Measurements from ENCODE around the gene FAM20A.
"Not testable (repeated sequence)": the region's sequence is repeated elsewhere in the genome, so short reads cannot be mapped to it uniquely, and the experiment has no call there.

FAM20A gene

DNA sequence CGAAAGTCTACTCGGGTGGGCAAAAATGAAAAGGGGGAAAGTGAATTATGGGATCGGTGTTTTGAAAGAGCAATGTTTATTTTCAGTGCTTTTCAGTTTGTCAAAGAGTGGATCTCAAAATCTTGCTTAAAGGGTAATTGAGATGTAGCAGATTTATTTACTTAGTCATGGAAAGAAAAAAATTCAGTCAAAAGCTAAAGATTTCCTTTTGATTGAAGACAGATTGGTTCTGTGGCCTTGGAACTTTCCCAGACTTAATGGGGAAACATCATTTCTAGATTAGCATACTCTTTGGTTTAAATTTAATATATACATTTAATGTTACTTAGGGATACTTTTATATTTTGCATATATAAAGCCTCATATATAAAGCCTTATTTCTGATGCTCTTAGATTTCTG, 68.3 kb downstream of the FAM20A start:
- no peak overlapping the region for H3K4me3 ChIP-seq (replicated peaks; ENCODE audit: low read depth, low read length)
- TF ChIP-seq, protein P1, sequence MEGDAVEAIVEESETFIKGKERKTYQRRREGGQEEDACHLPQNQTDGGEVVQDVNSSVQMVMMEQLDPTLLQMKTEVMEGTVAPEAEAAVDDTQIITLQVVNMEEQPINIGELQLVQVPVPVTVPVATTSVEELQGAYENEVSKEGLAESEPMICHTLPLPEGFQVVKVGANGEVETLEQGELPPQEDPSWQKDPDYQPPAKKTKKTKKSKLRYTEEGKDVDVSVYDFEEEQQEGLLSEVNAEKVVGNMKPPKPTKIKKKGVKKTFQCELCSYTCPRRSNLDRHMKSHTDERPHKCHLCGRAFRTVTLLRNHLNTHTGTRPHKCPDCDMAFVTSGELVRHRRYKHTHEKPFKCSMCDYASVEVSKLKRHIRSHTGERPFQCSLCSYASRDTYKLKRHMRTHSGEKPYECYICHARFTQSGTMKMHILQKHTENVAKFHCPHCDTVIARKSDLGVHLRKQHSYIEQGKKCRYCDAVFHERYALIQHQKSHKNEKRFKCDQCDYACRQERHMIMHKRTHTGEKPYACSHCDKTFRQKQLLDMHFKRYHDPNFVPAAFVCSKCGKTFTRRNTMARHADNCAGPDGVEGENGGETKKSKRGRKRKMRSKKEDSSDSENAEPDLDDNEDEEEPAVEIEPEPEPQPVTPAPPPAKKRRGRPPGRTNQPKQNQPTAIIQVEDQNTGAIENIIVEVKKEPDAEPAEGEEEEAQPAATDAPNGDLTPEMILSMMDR (IDR thresholded peaks at IDR 0.05; ENCODE audit: low read depth, low read length, missing control alignments) = no peak
- no peak for DNase-seq (ENCODE audit: extremely low read depth, low read depth)

DNA sequence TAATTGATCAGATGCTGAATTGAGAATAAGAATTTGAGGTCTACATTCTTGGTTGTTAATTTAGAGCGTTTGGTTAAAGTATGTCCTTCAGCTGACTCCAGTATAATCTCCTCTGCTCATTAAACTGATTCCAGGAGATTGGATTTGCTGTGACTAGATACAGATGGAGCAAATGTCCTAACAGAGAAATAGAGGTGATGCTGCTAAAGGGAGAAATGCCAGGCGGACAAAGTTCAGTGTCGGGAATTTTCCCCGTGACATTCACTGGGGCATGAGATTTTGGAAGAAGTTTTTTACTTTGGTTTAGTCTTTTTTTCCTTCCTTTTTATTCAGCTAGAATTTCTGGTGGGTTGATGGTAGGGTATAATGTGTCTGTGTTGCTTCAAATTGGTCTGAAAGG, 69.9 kb downstream of the FAM20A start:
- DNase-seq (ENCODE audit: extremely low read depth, low read depth) = no peak
- no peak overlapping the region for H3K4me3 ChIP-seq (replicated peaks; ENCODE audit: low read depth, low read length)
- TF ChIP-seq, protein P1 (IDR thresholded peaks at IDR 0.05; ENCODE audit: low read depth, low read length, missing control alignments) = no peak

DNA sequence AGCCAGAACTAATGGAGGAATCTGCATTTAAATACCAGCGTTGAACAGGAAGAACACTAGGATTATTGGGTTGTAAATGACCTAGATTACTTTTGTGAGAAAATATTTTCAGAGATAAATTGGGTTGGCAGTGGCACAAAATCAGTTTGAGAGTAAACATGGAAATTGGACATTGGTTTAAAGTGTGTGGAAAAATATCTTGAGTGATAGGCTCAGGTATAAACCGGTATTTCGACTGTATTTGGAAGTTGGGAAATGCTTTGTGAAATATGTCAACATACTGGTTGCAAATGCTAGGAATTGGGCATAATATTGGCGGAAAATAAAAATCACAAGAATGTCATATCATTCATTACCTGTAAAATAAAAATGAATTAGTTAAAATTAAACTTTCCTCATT, 73.9 kb downstream of the FAM20A start:
- DNase-seq (ENCODE audit: extremely low read depth, low read depth) = no peak
- no peak overlapping the region for H3K4me3 ChIP-seq (replicated peaks; ENCODE audit: low read depth, low read length)
- TF ChIP-seq, protein P1 (IDR thresholded peaks at IDR 0.05; ENCODE audit: low read depth, low read length, missing control alignments) = no peak

DNA sequence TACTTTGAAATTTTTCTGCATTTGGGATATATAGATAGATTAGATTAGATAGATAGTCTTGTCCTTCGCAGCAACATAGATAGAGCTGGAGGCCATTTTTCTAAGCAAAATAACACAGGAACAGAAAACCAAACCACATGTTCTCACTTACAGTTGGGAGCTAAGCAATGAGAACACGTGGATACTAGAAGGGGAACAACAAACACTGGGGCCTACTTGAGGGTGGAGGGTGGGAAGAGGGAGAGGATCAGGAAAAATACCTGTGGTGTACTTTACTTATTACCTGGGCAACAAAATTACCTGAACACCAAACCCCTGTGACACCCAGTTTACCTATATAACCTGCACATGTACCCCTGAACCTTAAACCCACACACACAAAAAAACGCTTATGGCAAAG, 74.6 kb downstream of the FAM20A start:
- no peak for DNase-seq (ENCODE audit: extremely low read depth, low read depth)
- no peak overlapping the region for H3K4me3 ChIP-seq (replicated peaks; ENCODE audit: low read depth, low read length)
- TF ChIP-seq, protein P1 (IDR thresholded peaks at IDR 0.05; ENCODE audit: low read depth, low read length, missing control alignments) = no peak

DNA sequence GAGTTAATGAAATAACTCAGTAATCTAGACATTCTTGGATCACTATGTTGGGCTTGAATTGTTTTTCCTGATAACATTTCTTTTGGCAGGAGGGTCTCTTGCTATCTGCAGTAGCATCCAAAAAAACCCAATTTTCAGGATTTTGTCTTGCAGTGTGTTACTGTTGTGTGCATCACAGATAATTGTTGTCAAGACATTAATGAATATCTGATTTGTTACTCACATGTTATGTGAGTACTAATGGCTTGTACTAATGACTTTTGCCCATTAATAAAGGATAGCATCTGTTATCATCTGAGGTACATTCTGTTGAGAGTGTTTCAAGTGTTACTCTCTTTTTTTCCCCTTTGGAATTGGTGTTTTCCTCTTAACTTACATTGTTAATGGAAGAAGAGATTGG, 78.9 kb downstream of the FAM20A start:
- no peak overlapping the region for H3K4me3 ChIP-seq (replicated peaks; ENCODE audit: low read depth, low read length)
- DNase-seq (ENCODE audit: extremely low read depth, low read depth) = no peak
- TF ChIP-seq, protein P1 (IDR thresholded peaks at IDR 0.05; ENCODE audit: low read depth, low read length, missing control alignments) = no peak

DNA sequence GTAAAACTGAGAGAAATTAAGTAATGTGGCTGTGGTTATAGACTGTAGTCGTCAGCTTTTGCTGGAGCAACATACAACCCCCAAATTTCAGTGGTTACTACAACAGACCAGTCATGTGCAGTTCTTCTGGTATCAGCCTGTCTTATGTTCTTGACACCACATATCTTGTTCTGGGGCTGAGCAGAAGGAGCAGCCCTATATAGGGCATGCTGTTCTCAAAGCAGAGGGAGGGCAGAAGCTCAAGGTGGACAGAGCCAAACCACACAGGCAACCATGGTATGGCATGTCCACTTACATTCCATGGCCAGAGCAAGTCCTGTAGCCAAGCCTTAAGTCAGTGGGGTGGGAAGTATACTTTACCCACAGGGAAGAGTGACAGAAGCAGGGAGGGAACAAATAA, 81.3 kb downstream of the FAM20A start:
- TF ChIP-seq, protein P1 (IDR thresholded peaks at IDR 0.05; ENCODE audit: low read depth, low read length, missing control alignments) = no peak
- H3K4me3 ChIP-seq (replicated peaks; ENCODE audit: low read depth, low read length) = no peak overlapping the region
- no peak for DNase-seq (ENCODE audit: extremely low read depth, low read depth)

DNA sequence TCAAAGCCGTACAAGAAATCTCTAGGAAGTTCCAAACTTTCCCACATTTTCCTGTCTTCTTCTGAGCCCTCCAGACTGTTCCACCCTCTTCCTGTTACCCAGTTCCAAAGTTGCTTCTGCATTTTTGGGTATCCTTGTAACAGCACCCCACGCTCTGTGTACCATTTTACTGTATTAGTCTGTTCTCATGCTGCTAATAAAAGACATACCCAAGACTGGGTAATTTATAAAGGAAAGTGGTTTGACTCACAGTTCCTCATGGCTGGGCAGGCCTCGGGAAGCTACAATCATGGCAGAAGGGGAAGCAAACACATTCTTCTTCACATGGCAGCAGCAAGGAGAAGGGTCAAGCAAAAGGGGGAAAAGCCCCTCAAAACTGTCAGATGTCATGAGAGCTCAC, 82.1 kb downstream of the FAM20A start:
- DNase-seq (ENCODE audit: extremely low read depth, low read depth) = not testable (repeated sequence)

More for the DNA sequence above, 82.1 kb downstream of the FAM20A start:
- H3K4me3 ChIP-seq (replicated peaks; ENCODE audit: low read depth, low read length) = not testable (repeated sequence)
